PFSK-1 (cell line): ENCODE results near the gene OR4D1.

Source experiments
- FOXP2 ChIP-seq: optimal IDR thresholded peaks from 2 replicates; pipeline ENCODE3; 2011; ENCODE audit warnings: borderline replicate concordance, control low read depth, inconsistent platforms; ENCODE audit not compliant: insufficient read depth; ENCODE audit errors: extremely low read length, extremely low read depth
- POLR2AphosphoS5 ChIP-seq: IDR thresholded peaks from 2 replicates; pipeline ENCODE4 v1.6.1; 2012; ENCODE audit warnings: low read depth, mild to moderate bottlenecking, control low read depth, low read length, moderate library complexity
- REST ChIP-seq, 2 experiments: IDR thresholded peaks; 2 replicates each; pipeline versions ENCODE4 v1.6.1 to v1.8.0; 2011 to 2012; ENCODE audit warnings: low read depth in 2 of 2, low read length in 2 of 2, control low read depth in 1 of 2, inconsistent platforms in 1 of 2, mild to moderate bottlenecking in 1 of 2, moderate library complexity in 1 of 2; ENCODE audit not compliant: insufficient read depth in 1 of 2
- SIN3A ChIP-seq: IDR thresholded peaks from 2 replicates; pipeline ENCODE4 v1.6.1; 2012; ENCODE audit warnings: mild to moderate bottlenecking, low read length, moderate library complexity, borderline replicate concordance; ENCODE audit not compliant: insufficient read depth
- TAF1 ChIP-seq: IDR thresholded peaks from 2 replicates; pipeline ENCODE4 v1.6.1; 2012; ENCODE audit warnings: low read length, control low read depth, borderline replicate concordance; ENCODE audit not compliant: insufficient read depth

The OR4D1 gene

GRCh38 chr17:58109197-58109596 lies 39.0 kb upstream of the OR4D1 start:
- TF ChIP-seq POLR2AphosphoS5 (no peak), TAF1 (no peak), REST (IDR thresholded peaks at IDR 0.05; ENCODE audit: insufficient read depth in 1 of 2, low read depth in 2 of 2, low read length in 2 of 2) (no peak), FOXP2 (no peak), SIN3A (no peak)

DNA sequence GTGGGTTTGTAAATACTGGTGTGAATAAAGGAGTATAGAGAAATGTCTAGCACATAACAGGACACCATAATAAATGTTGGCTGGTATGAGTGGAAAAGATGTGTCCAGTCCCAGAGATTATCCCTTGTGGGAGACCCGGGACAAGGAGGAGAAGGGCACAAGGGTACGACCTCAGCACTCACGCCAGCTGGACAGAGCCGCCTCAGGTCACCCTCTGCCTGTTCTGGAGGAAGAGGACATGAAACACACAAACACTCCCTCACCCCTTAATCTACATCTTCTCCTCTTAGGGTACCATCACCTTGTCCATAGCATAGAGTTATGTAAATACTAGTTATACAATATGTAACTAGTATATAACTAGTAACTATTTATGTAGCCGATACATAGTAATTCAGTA lies 38.2 kb upstream of the OR4D1 start:
- TF ChIP-seq REST (IDR thresholded peaks at IDR 0.05; ENCODE audit: insufficient read depth in 1 of 2, low read depth in 2 of 2, low read length in 2 of 2) (peak; percentile 41 to 45; a peak in 1 of 4 replicates), TAF1 (no peak)

DNA sequence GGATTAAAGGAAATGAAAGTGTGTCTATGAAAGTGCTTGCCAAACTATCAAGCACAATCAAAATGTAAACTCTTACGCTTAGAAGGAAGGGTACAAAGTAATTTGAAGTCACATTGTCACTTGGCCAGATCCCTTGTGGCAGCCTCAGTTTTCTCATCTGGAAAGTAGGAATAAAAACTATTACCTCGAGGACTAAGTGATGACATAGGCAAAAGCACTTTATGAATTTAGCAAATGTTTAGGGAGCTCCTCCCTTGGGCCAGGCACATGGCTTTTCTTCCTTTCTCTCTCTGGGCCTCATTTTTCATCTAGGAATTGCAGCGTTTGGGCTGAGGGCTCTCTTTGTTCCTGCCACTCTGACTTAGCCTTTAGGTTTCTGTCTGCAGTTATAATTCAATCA lies 36.5 kb upstream of the OR4D1 start:
- TF ChIP-seq REST (IDR thresholded peaks at IDR 0.05; ENCODE audit: insufficient read depth in 1 of 2, low read depth in 2 of 2, low read length in 2 of 2) (no peak), FOXP2 (no peak), TAF1 (no peak), SIN3A (no peak), POLR2AphosphoS5 (no peak)

DNA sequence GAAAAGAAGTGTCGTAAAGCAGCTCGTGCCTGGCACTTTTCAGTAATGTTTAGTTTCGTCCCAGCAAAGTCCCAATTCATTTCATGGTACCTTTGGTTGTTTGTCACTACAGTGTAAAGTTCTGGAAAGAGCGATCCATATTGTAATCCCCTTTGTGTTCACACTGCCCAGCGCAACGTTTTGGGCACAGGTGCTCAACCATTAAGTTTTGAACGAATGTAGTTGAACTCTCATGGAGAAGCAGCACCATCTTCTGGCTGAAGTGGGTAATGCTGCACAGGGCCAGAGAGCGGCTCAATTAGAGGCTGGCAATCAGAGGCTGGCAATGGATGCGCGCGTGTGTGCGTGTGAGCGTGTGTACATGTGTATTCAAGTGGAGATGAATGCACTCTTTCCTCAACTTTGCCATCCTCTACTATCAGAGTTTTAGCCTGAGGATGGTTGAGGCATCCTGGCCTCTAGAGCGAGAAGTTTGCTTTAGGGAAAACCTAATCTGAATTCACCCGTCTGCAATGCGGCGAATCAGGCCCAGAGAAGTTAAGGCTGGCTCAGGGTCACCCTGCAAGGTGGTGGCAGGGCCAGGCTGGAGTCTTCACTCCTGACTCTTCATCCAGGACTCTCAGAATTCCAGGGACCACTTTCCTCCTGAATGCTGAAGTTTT lies 35.1 kb upstream of the OR4D1 start:
- TF ChIP-seq SIN3A (no peak), TAF1 (no peak), POLR2AphosphoS5 (no peak), REST (IDR thresholded peaks at IDR 0.05; ENCODE audit: insufficient read depth in 1 of 2, low read depth in 2 of 2, low read length in 2 of 2) (no peak), FOXP2 (no peak)

- TF ChIP-seq POLR2AphosphoS5 (no peak), FOXP2 (no peak), SIN3A (no peak), TAF1 (no peak), REST (IDR thresholded peaks at IDR 0.05; ENCODE audit: insufficient read depth in 1 of 2, low read depth in 2 of 2, low read length in 2 of 2) (no peak)
These were observed 34.2 kb upstream of the OR4D1 start for GRCh38 chr17:58113947-58114346.
